CD8-positive, alpha-beta memory T cell (primary cell): ENCODE measurements around the gene ROPN1B. TPM values are rescaled to one million over a fixed set of nuclear protein-coding genes. Genes with fewer than 3 reads are reported as not detected.
"Not testable (repeated sequence)": the region's sequence is repeated elsewhere in the genome, so short reads cannot be mapped to it uniquely, and the experiment has no call there.

ENCODE experiments used
- CTCF ChIA-PET: fragments of 350-600 bp; sonication (Branson Sonifier 250); formaldehyde crosslinking; loops from one replicate; lab custom pipeline; 2021; ENCODE audit warnings: antibody characterized with exemption; lab: Charles Lee
- POLR2A ChIA-PET: fragments of 350-600 bp; sonication (Branson Sonifier 250); formaldehyde crosslinking; loops from one replicate; lab custom pipeline; 2021; ENCODE audit warnings: antibody characterized with exemption; lab: Charles Lee
- DNase-seq, 5 donors: peaks; one replicate each; pipeline versions ENCODE4 v3.0.0 to v3.0.0-alpha.2; 2020 to 2022; ENCODE audit warnings: mixed read lengths in 1 of 5
- H3K27ac ChIP-seq: one replicate; pipeline ENCODE4 v1.7.0; 2013; ENCODE audit warnings: low read depth, mild to moderate bottlenecking, low read length, moderate library complexity
- H3K27me3 ChIP-seq: 2 replicates; pipeline ENCODE4 v1.7.0; 2013; ENCODE audit warnings: low read length, mild to moderate bottlenecking; ENCODE audit not compliant: insufficient read depth, poor library complexity, severe bottlenecking
- H3K36me3 ChIP-seq: 2 replicates; pipeline ENCODE4 v1.7.0; 2013; ENCODE audit warnings: mild to moderate bottlenecking, low read length, moderate library complexity; ENCODE audit not compliant: insufficient read depth
- H3K4me1 ChIP-seq: 2 replicates; pipeline ENCODE4 v1.7.0; 2013; ENCODE audit warnings: mild to moderate bottlenecking, low read length, moderate library complexity; ENCODE audit not compliant: insufficient read depth
- H3K4me3 ChIP-seq: 2 replicates; pipeline ENCODE4 v1.7.0; 2013; ENCODE audit warnings: mild to moderate bottlenecking, low read length
- H3K9me3 ChIP-seq: 2 replicates; pipeline ENCODE4 v1.7.0; 2013; ENCODE audit warnings: mild to moderate bottlenecking, low read length
- H3K27ac Mint-ChIP-seq, 8 donors: one replicate each; pipeline ENCODE4 v1.8.0; 2020 to 2021; ENCODE audit warnings: mixed read lengths in 8 of 8, mild to moderate bottlenecking in 6 of 8, inconsistent platforms in 3 of 8, moderate library complexity in 3 of 8
- H3K27me3 Mint-ChIP-seq, 2 donors: one replicate each; pipeline ENCODE4 v1.8.0; 2020 to 2021; ENCODE audit warnings: mixed read lengths in 2 of 2, mild to moderate bottlenecking in 1 of 2, moderate library complexity in 1 of 2
- H3K36me3 Mint-ChIP-seq, 3 donors: one replicate each; pipeline ENCODE4 v1.8.0; 2020 to 2021; ENCODE audit warnings: mixed read lengths in 3 of 3, inconsistent platforms in 1 of 3, mild to moderate bottlenecking in 1 of 3
- H3K4me1 Mint-ChIP-seq, 3 donors: one replicate each; pipeline ENCODE4 v1.8.0; 2020 to 2021; ENCODE audit warnings: mixed read lengths in 3 of 3, inconsistent platforms in 1 of 3, mild to moderate bottlenecking in 1 of 3
- H3K4me3 Mint-ChIP-seq, 7 donors: one replicate each; pipeline ENCODE4 v1.8.0; 2020 to 2021; ENCODE audit warnings: mixed read lengths in 7 of 7, mild to moderate bottlenecking in 6 of 7, moderate library complexity in 4 of 7, inconsistent platforms in 2 of 7
- H3K9me3 Mint-ChIP-seq, 5 donors: one replicate each; pipeline ENCODE4 v1.8.0; 2020 to 2022; ENCODE audit warnings: mixed read lengths in 5 of 5, mild to moderate bottlenecking in 3 of 5, moderate library complexity in 2 of 5, inconsistent platforms in 1 of 5
- polyA plus RNA-seq: library from polyadenylated mRNA; unstranded; fragments of 300-500 nt; fragmentation: Illumina TruSeq; gene quantifications from one replicate; pipeline ENCODE4 v1.2.3, GENCODE V29; 2021
- total RNA-seq, 2 experiments: library from RNA; stranded (reverse); gene quantifications; one replicate each; pipeline ENCODE4 v1.2.3, GENCODE V29; 2021

Gene ROPN1B
- total and polyA plus RNA-seq, 3 experiments from 2014 or later = not detected

DNA sequence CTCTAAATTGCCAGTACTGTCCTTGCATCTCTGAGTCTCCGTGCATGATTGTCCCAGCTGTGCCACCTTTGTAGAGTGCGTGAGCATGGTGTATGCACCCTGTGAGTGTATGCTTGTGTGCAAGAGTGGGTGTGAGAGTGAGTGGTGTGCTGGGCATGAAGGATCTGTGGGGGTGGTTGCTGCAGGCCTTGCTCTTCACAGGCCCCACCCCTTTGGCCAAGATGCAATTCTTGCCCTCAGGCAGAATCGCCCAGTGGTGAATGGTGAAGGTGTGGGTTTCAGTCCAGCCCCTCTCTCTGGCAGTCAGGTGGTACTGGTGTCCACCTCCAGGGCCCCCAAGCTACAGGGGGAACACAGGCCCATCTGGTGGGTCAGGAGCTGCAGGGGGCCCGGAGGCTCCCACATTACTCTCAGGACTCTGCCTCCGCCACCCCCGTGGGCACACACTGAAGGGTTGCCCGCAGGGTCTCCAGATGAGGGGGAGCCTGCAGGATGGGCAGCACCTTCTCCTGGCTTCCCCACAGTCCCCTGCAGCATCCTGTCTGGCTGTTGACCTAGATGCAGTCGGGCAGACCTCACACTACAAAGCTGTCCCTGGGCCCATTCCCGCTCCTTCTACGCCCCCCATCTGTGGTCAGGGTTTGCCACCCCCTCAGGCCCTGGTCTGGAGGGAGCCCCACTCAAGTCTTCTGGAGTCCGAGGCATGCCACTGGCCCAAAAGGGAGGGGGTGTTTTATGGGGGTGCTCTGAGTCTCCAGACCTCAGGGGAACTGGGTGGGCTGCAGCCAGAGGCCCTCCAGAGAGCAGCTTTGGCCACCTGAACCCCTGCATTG, 8.3 kb upstream of the ROPN1B start:
- H3K27me3 Mint-ChIP-seq = peaks cover 15 to 29% of the 10 kb centered on the region in 2 donors
- H3K27me3 ChIP-seq = no peaks in the 10 kb centered on the region
- no peaks in the 10 kb centered on the region for H3K4me1 ChIP-seq
- ChIA-PET CTCF (interaction anchor here (1.2 kb wide), 1 partner anchor 36 kb away, joined by 3 read pairs; no protein-coding TSS in a partner anchor), POLR2A (no interaction called here)
- no peaks in the 10 kb centered on the region for H3K4me1 Mint-ChIP-seq
- H3K9me3 ChIP-seq = no peaks in the 10 kb centered on the region
- no peak for DNase-seq
- H3K27ac Mint-ChIP-seq = peak overlapping the region in 1 of 8 donors; percentile 43
- no peak overlapping the region for H3K4me3 Mint-ChIP-seq
- H3K4me3 ChIP-seq = no peak overlapping the region
- no peaks in the 10 kb centered on the region for H3K36me3 Mint-ChIP-seq
- H3K9me3 Mint-ChIP-seq = peaks cover 0 to 6% (median 0%) of the 10 kb centered on the region in 5 donors
- no peaks in the 10 kb centered on the region for H3K36me3 ChIP-seq
- H3K27ac ChIP-seq = no peak overlapping the region

DNA sequence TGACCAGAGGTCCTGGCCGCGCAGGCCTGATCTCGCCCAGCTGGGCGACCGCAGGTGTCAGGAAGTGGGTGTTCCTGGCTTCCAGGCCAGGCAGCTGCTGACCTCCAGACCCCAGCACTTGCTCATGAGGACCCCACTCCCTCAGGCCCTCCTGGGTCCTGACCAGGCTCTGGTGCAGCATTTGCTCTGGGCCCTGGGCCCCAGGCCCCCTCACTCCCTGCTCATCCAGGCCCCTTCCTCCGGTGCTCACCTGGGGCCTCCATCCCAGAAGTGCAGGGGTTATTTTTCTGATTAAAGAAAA, 7.7 kb upstream of the ROPN1B start:
- Histone ChIP-seq H3K36me3 (no peaks in the 10 kb centered on the region), H3K4me3 (no peak overlapping the region), H3K27ac (no peak overlapping the region), H3K4me1 (no peaks in the 10 kb centered on the region), H3K9me3 (no peaks in the 10 kb centered on the region), H3K27me3 (no peaks in the 10 kb centered on the region)
- POLR2A ChIA-PET = no interaction called here
- H3K4me1 Mint-ChIP-seq = no peaks in the 10 kb centered on the region
- no peak for DNase-seq
- no peaks in the 10 kb centered on the region for H3K36me3 Mint-ChIP-seq
- H3K4me3 Mint-ChIP-seq = no peak overlapping the region
- H3K27ac Mint-ChIP-seq = no peak overlapping the region
- H3K27me3 Mint-ChIP-seq = peaks cover 14 to 29% of the 10 kb centered on the region in 2 donors
- CTCF ChIA-PET = no interaction called here
- peaks cover 0 to 6% (median 0%) of the 10 kb centered on the region in 5 donors for H3K9me3 Mint-ChIP-seq

DNA sequence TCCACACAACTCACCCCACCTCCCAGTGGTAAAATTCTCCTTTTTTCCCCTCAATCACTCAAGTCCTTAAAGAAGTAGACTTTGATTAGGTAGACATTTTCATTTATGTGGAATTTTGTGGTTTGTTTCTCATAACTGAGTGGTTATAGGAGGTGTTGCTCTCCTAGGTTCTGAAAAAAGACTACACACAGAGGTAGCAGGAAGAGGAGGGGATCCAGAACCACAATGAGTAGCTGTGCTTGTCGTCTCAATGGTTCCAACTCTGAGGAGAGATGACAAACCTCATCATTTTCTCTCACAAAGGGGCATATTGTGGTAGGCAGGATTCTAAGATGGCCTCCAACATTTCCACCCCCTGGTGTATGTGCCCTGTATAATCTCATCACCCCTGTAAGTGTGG, 5.1 kb upstream of the ROPN1B start:
- DNase-seq, POLR2A ChIA-PET, H3K27ac ChIP-seq, H3K36me3 Mint-ChIP-seq, H3K9me3 Mint-ChIP-seq, CTCF ChIA-PET, H3K27me3 ChIP-seq, H3K36me3 ChIP-seq, H3K9me3 ChIP-seq, H3K4me1 Mint-ChIP-seq, H3K27ac Mint-ChIP-seq, H3K4me3 ChIP-seq, H3K4me3 Mint-ChIP-seq, H3K4me1 ChIP-seq: not testable (repeated sequence)
- H3K27me3 Mint-ChIP-seq = peaks cover 9 to 17% of the 10 kb centered on the region in 2 donors

DNA sequence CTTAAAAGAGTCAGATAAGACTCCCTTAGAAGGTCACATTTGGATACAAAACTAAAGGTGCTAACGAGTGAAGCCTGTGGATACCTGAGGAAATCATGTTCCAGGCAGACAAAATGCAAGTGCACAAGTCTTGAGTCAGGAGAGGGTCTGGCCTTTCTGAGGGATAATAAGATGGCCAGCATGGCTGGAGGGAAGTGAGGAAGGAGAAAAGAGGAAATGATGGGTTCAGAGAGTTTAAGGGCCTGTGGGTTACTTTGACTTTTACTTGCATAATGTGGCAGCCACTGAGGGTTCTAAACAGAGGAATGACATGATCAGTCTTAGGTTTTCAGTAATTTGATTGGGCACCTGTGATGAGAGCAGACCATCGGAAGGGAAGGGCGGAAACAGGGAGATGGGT, 3.5 kb upstream of the ROPN1B start:
- H3K36me3 ChIP-seq = no peaks in the 10 kb centered on the region
- no peaks in the 10 kb centered on the region for H3K27me3 ChIP-seq
- H3K36me3 Mint-ChIP-seq = no peaks in the 10 kb centered on the region
- H3K27ac ChIP-seq = no peak overlapping the region
- CTCF ChIA-PET = no interaction called here
- H3K4me1 ChIP-seq = no peaks in the 10 kb centered on the region
- no peak for DNase-seq
- POLR2A ChIA-PET = no interaction called here
- H3K4me3 Mint-ChIP-seq = no peak overlapping the region
- peaks cover 9 to 14% of the 10 kb centered on the region in 2 donors for H3K27me3 Mint-ChIP-seq
- no peak overlapping the region for H3K4me3 ChIP-seq
- peaks cover 0 to 3% (median 1%) of the 10 kb centered on the region in 3 donors for H3K4me1 Mint-ChIP-seq
- H3K9me3 ChIP-seq = no peaks in the 10 kb centered on the region
- no peak overlapping the region for H3K27ac Mint-ChIP-seq
- no peaks in the 10 kb centered on the region for H3K9me3 Mint-ChIP-seq

DNA sequence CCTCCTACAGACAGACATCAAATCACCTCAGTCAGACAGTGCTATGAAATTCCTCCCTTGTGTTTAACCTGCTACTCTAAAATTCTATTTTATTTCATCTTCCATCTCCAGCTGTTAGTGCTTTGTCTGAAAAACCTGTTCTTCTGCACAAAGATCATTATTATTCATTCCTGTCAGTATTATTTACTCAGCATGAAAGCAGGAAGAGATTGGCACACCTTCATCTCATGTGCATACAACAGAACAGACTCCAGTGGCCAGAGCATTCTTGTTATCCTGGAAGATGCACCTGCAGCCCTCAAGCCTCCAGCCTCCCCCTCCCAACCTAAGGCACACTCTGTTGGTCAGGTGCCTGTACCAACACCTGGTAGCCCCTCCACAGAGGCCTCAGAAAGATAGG, 1.8 kb upstream of the ROPN1B start:
- DNase-seq = no peak
- ChIA-PET CTCF (no interaction called here), POLR2A (no interaction called here)
- H3K9me3 ChIP-seq = no peaks in the 10 kb centered on the region
- no peaks in the 10 kb centered on the region for H3K36me3 Mint-ChIP-seq
- H3K4me3 Mint-ChIP-seq = no peak overlapping the region
- H3K4me1 Mint-ChIP-seq = peaks cover 4 to 7% (median 5%) of the 10 kb centered on the region in 3 donors
- peaks cover 20 to 26% of the 10 kb centered on the region in 2 donors for H3K27me3 Mint-ChIP-seq
- H3K4me1 ChIP-seq = peaks cover 4% of the 10 kb centered on the region
- no peak overlapping the region for H3K27ac ChIP-seq
- H3K27ac Mint-ChIP-seq = no peak overlapping the region
- H3K9me3 Mint-ChIP-seq = no peaks in the 10 kb centered on the region
- no peak overlapping the region for H3K4me3 ChIP-seq
- no peaks in the 10 kb centered on the region for H3K36me3 ChIP-seq
- peaks cover 5% of the 10 kb centered on the region for H3K27me3 ChIP-seq

DNA sequence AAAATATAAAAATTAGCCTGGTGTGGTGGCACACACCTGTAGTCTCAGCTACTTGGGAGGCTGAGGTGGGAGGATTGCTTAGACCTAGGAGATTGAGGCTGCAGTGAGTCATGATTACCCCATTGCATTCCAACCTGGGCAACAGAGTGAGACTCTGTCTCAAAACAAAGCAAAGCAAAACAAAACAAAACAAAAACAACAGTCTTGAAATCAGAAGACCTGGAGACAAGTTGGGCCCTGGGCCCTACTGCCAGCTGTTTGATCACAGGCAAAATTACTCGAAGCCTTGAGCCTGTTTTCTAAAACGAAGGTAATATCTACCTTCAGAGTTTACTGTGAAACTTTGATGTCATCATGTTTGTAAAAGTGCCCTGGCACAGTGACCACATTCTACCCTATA, 857 bp upstream of the ROPN1B start:
- not testable (repeated sequence) for H3K36me3 Mint-ChIP-seq
- H3K4me1 Mint-ChIP-seq = peaks cover 7 to 12% (median 7%) of the 10 kb centered on the region in 3 donors

DNA sequence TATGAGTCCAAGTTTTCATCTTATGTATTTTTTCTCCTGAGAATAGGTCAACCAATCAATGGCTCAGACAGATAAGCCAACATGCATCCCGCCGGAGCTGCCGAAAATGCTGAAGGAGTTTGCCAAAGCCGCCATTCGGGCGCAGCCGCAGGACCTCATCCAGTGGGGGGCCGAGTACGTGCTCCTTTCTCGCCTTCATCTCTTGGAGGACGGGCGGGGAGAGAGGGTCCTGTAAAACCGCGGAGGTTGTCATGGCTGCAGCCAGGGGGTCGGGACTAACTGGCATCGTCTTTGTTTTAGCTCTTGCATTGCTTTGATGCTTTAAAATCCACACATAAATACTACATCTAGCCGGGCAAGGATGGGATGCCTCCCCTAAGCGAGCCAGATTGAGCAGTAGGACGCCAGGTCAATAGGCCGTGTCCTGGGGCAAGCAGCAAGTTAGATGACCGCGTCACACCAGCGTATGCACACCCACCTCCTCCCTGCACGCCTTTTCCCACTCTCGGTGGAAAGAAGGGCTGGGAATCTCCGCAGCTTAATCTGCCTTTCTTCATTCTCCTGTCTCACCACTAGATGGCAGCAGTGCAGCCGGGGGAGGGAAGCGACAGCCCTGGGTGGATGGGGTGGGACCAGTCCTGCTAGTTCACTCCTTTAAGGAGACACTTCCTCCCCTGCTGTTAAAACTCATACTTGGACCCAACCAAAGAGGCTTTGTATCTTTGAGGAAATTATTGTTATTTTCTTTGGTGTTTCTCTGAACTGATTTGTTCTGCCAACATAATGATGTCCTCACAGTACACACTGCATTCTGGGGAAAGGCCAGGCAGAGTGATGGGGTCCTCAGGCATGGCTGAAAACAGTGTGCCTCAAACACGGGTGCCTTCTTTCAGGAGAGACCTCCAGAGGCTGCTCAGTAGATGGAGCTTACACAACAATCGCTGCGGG, 3.3 kb downstream of the ROPN1B start:
- H3K4me1 ChIP-seq, H3K9me3 Mint-ChIP-seq, POLR2A ChIA-PET, H3K27ac ChIP-seq, H3K36me3 Mint-ChIP-seq, H3K27me3 ChIP-seq, H3K9me3 ChIP-seq, H3K36me3 ChIP-seq, H3K4me3 ChIP-seq: not testable (repeated sequence)
- Mint-ChIP-seq H3K4me3 (peak overlapping the region in 6 of 7 donors; percentile 29 to 69 (median 62)), H3K27ac (peak overlapping the region in 1 of 8 donors; percentile 34), H3K27me3 (peaks cover 22 to 24% of the 10 kb centered on the region in 2 donors), H3K4me1 (peaks cover 7 to 12% (median 7%) of the 10 kb centered on the region in 3 donors)
- CTCF ChIA-PET = interaction anchor here (0.6 to 2.5 kb wide), 4 partner anchors 15 to 112 kb away, joined by 3 to 7 read pairs (median 3); partner anchors contain the start of gene SLC41A3
- DNase-seq = peak in 4 of 5 donors; percentile 21 to 67 (median 40)

More for the DNA sequence above, 857 bp upstream of the ROPN1B start:
- H3K36me3 ChIP-seq, H3K27me3 ChIP-seq, CTCF ChIA-PET, H3K4me1 ChIP-seq, DNase-seq, H3K9me3 Mint-ChIP-seq, POLR2A ChIA-PET, H3K27ac ChIP-seq, H3K4me3 ChIP-seq, H3K9me3 ChIP-seq: not testable (repeated sequence)
- peaks cover 26 to 29% of the 10 kb centered on the region in 2 donors for H3K27me3 Mint-ChIP-seq
- H3K27ac Mint-ChIP-seq = peak overlapping the region in 1 of 8 donors; percentile 74
- peak overlapping the region in 1 of 7 donors; percentile 24 for H3K4me3 Mint-ChIP-seq
